Activated CD8-positive, alpha-beta T cell treated with anti-CD3 and anti-CD28 coated beads for 36 hours (primary cell): ENCODE measurements around the gene SRL. TPM values are rescaled to one million over a fixed set of nuclear protein-coding genes. Genes with fewer than 3 reads are reported as not detected.

Source experiments
- ATAC-seq: fragments of 200-7000 bp; cut with Tn5 transposase; one replicate; pipeline ENCODE4 v1.10.0; 2021; ENCODE audit warnings: mild to moderate bottlenecking, moderate library complexity
- CTCF ChIA-PET: fragments of 350-600 bp; sonication (Branson Sonifier 250); formaldehyde crosslinking; loops from one replicate; lab custom pipeline; 2021; ENCODE audit warnings: antibody characterized with exemption; lab: Charles Lee
- POLR2A ChIA-PET: fragments of 350-600 bp; sonication (Branson Sonifier 250); formaldehyde crosslinking; loops from one replicate; lab custom pipeline; 2021; ENCODE audit warnings: antibody characterized with exemption; lab: Charles Lee
- DNase-seq: peaks from one replicate; pipeline ENCODE4 v3.0.0-alpha.2; 2020
- H3K27ac Mint-ChIP-seq: one replicate; pipeline ENCODE4 v1.8.0; 2021; ENCODE audit warnings: mild to moderate bottlenecking, mixed read lengths
- H3K27me3 Mint-ChIP-seq: one replicate; pipeline ENCODE4 v1.8.0; 2021; ENCODE audit warnings: mixed read lengths
- H3K36me3 Mint-ChIP-seq: one replicate; pipeline ENCODE4 v1.8.0; 2021; ENCODE audit warnings: low read depth, mixed read lengths
- H3K4me1 Mint-ChIP-seq: one replicate; pipeline ENCODE4 v1.8.0; 2021; ENCODE audit warnings: low read depth, mixed read lengths
- H3K4me3 Mint-ChIP-seq: one replicate; pipeline ENCODE4 v1.8.0; 2021; ENCODE audit warnings: mild to moderate bottlenecking, moderate library complexity, mixed read lengths
- H3K9me3 Mint-ChIP-seq: one replicate; pipeline ENCODE4 v1.8.0; 2021; ENCODE audit warnings: mixed read lengths
- intact Hi-C: fragments of 100-400 bp; cut with micrococcal nuclease; formaldehyde crosslinking; loops from one replicate; pipeline ENCODE4 v1.10.0; 2022
- total RNA-seq, 2 experiments: library from RNA; stranded (reverse); gene quantifications; one replicate each; pipeline ENCODE4 v1.2.3, GENCODE V29; 2021
- TF ChIP-seq, protein P1 (sequence below): fragments of 200-600 bp; IDR thresholded peaks from one replicate; pipeline ENCODE4 v1.8.0; 2022; ENCODE audit warnings: antibody characterized with exemption, mild to moderate bottlenecking

The SRL gene
- total RNA-seq, 2 experiments from 2014 or later, result not detected

- ChIA-PET POLR2A (no interaction called here), CTCF (no interaction called here)
- DNase-seq, result no peak
- Mint-ChIP-seq H3K27me3 (peaks cover 8% of the 10 kb centered on the region), H3K9me3 (no peaks in the 10 kb centered on the region), H3K4me1 (peaks cover 4% of the 10 kb centered on the region), H3K27ac (no peak overlapping the region), H3K36me3 (no peaks in the 10 kb centered on the region), H3K4me3 (no peak overlapping the region)
- TF ChIP-seq, protein P1, sequence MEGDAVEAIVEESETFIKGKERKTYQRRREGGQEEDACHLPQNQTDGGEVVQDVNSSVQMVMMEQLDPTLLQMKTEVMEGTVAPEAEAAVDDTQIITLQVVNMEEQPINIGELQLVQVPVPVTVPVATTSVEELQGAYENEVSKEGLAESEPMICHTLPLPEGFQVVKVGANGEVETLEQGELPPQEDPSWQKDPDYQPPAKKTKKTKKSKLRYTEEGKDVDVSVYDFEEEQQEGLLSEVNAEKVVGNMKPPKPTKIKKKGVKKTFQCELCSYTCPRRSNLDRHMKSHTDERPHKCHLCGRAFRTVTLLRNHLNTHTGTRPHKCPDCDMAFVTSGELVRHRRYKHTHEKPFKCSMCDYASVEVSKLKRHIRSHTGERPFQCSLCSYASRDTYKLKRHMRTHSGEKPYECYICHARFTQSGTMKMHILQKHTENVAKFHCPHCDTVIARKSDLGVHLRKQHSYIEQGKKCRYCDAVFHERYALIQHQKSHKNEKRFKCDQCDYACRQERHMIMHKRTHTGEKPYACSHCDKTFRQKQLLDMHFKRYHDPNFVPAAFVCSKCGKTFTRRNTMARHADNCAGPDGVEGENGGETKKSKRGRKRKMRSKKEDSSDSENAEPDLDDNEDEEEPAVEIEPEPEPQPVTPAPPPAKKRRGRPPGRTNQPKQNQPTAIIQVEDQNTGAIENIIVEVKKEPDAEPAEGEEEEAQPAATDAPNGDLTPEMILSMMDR, result no peak
- ATAC-seq, result no peak
- intact Hi-C loops, result no loop called here
These were observed 101.9 kb downstream of the SRL start for GRCh38 chr16:4139968-4140367.

Other genes with a start within 250 kb of the SRL start
- gene ADCY9, start 125.6 kb downstream of the SRL start, total RNA-seq, result 1 to 10 TPM; 4.1 to 4.8 TPM
- gene TFAP4, start 30.9 kb upstream of the SRL start, total RNA-seq, result 10 to 100 TPM; 34.6 to 36.6 TPM
- under 1 TPM; 0.49 to 0.77 TPM for gene GLIS2, start 74.0 kb upstream of the SRL start, total RNA-seq
- gene PAM16, start 109.2 kb upstream of the SRL start, total RNA-seq, result 10 to 100 TPM; 65.9 to 70.1 TPM
- gene VASN, start 129.8 kb upstream of the SRL start, total RNA-seq, result not detected
- gene CORO7, start 174.5 kb upstream of the SRL start, total RNA-seq, result 10 to 100 TPM; 73.3 to 76.6 TPM
- 100 to 1,000 TPM in 1 of 2 experiments, 10 to 100 TPM in 1; 86.8 to 101 TPM for gene DNAJA3, start 183.8 kb upstream of the SRL start, total RNA-seq
- 10 to 100 TPM; 45.3 to 53.6 TPM for gene NMRAL1, start 232.5 kb upstream of the SRL start, total RNA-seq
- 10 to 100 TPM; 64.7 to 65.4 TPM for gene HMOX2, start 234.3 kb upstream of the SRL start, total RNA-seq